Vagina (tissue), 2 donors: ENCODE data around the gene FLT1. TPM values are rescaled to one million over a fixed set of nuclear protein-coding genes. Genes with fewer than 3 reads are reported as not detected.

ENCODE experiments used
- DNase-seq, 2 donors: peaks; one replicate each; pipeline ENCODE4 v3.0.0-alpha.2; 2017; ENCODE audit errors: extremely low spot score in 2 of 2
- H3K27ac ChIP-seq: fragments of 200-600 bp; sonication (generic); one replicate; pipeline ENCODE4 v1.5.1; 2019
- H3K27me3 ChIP-seq: fragments of 200-600 bp; sonication (generic); one replicate; pipeline ENCODE4 v1.5.1; 2019
- H3K36me3 ChIP-seq, 2 donors: fragments of 200-600 bp; sonication (generic); one replicate each; pipeline ENCODE4 v1.5.1; 2017 to 2019
- H3K4me1 ChIP-seq: fragments of 200-600 bp; sonication (generic); one replicate; pipeline ENCODE4 v1.5.1; 2019
- H3K4me3 ChIP-seq, 2 donors: fragments of 200-600 bp; sonication (generic); 1 replicate in 1 of 2; 2 replicates in 1 of 2; pipeline ENCODE4 v1.5.1; 2016 to 2019
- H3K9me3 ChIP-seq: fragments of 200-600 bp; sonication (generic); one replicate; pipeline ENCODE4 v1.5.1; 2019
- POLR2A ChIP-seq, 2 donors: fragments of 450-650 bp; IDR thresholded peaks; one replicate each; pipeline ENCODE4 v1.6.1; 2017; ENCODE audit warnings: antibody characterized with exemption in 2 of 2, mild to moderate bottlenecking in 2 of 2, moderate library complexity in 2 of 2
- POLR2AphosphoS5 ChIP-seq, 2 donors: sonication (generic); formaldehyde crosslinking; IDR thresholded peaks; one replicate each; pipeline ENCODE4 v1.9.0; 2017; ENCODE audit warnings: antibody characterized with exemption in 2 of 2, mild to moderate bottlenecking in 2 of 2, low read depth in 1 of 2; ENCODE audit not compliant: insufficient read depth in 1 of 2
- intact Hi-C: fragments of 100-400 bp; cut with DNase I; formaldehyde crosslinking; loops from one replicate; pipeline ENCODE4 v1.15.1; 2023
- total RNA-seq: library from RNA; depleted of rRNA; stranded (reverse); fragments of >200 nt; gene quantifications from one replicate; pipeline ENCODE4 v1.2.3, GENCODE V29; 2016
- TF ChIP-seq, protein P1 (sequence below), 3 experiments: fragments of 450-650 bp in 2 of 3; fragments of 200-600 bp in 1 of 3; sonication (generic) in 1 of 3; IDR thresholded peaks; one replicate each; pipeline ENCODE4 v1.5.1; 2017 to 2019; ENCODE audit warnings: antibody characterized with exemption in 3 of 3, mild to moderate bottlenecking in 2 of 3, moderate library complexity in 2 of 3

Gene FLT1
- total RNA-seq, 1 donor from 2014 or later = 18.9 TPM

GRCh38 chr13:28429685-28430290 lies 65.1 kb downstream of the FLT1 start:
- H3K27ac ChIP-seq = no peak overlapping the region
- TF ChIP-seq, protein P1, sequence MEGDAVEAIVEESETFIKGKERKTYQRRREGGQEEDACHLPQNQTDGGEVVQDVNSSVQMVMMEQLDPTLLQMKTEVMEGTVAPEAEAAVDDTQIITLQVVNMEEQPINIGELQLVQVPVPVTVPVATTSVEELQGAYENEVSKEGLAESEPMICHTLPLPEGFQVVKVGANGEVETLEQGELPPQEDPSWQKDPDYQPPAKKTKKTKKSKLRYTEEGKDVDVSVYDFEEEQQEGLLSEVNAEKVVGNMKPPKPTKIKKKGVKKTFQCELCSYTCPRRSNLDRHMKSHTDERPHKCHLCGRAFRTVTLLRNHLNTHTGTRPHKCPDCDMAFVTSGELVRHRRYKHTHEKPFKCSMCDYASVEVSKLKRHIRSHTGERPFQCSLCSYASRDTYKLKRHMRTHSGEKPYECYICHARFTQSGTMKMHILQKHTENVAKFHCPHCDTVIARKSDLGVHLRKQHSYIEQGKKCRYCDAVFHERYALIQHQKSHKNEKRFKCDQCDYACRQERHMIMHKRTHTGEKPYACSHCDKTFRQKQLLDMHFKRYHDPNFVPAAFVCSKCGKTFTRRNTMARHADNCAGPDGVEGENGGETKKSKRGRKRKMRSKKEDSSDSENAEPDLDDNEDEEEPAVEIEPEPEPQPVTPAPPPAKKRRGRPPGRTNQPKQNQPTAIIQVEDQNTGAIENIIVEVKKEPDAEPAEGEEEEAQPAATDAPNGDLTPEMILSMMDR (IDR thresholded peaks at IDR 0.05) = no peak
- no peak for TF ChIP-seq POLR2A (IDR thresholded peaks at IDR 0.05)
- no peak for TF ChIP-seq POLR2AphosphoS5 (IDR thresholded peaks at IDR 0.05; ENCODE audit: insufficient read depth in 1 of 2, low read depth in 1 of 2)
- DNase-seq = no peak
- H3K4me1 ChIP-seq = no peaks in the 10 kb centered on the region
- no peaks in the 10 kb centered on the region for H3K9me3 ChIP-seq
- H3K4me3 ChIP-seq = no peak overlapping the region
- intact Hi-C loops = no loop called here
- no peaks in the 10 kb centered on the region for H3K27me3 ChIP-seq
- no peaks in the 10 kb centered on the region for H3K36me3 ChIP-seq

GRCh38 chr13:28429096-28429495 lies 65.8 kb downstream of the FLT1 start:
- TF ChIP-seq, protein P1 (IDR thresholded peaks at IDR 0.05) = no peak
- TF ChIP-seq POLR2A (IDR thresholded peaks at IDR 0.05) = no peak
- TF ChIP-seq POLR2AphosphoS5 (IDR thresholded peaks at IDR 0.05; ENCODE audit: insufficient read depth in 1 of 2, low read depth in 1 of 2) = no peak
- intact Hi-C loops = no loop called here
- no peaks in the 10 kb centered on the region for H3K27me3 ChIP-seq
- no peak for DNase-seq
- no peaks in the 10 kb centered on the region for H3K4me1 ChIP-seq
- no peak overlapping the region for H3K27ac ChIP-seq
- no peak overlapping the region for H3K4me3 ChIP-seq
- H3K9me3 ChIP-seq = no peaks in the 10 kb centered on the region
- H3K36me3 ChIP-seq = no peaks in the 10 kb centered on the region

DNA sequence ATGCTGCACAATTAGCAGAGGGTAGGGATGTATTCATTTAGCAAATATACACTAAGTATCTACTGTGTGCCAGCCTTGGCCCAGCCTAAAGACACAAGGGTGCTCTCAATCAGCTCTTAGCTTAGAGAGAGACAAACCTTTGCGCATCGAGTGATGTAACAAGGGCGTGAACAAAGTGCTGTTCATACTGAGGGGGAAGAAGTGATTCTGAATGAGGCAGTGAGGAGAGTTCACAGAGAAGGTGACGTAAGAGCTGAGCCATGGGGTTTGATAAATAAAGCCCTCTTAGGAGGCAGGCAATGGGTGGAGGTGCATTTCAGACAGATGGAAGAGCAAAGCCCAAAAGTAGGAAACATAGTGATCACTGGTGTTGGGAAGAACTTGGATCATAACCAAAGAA lies 68.5 kb downstream of the FLT1 start:
- Histone ChIP-seq H3K4me3 (no peak overlapping the region), H3K27me3 (no peaks in the 10 kb centered on the region), H3K9me3 (no peaks in the 10 kb centered on the region), H3K4me1 (no peaks in the 10 kb centered on the region), H3K36me3 (no peaks in the 10 kb centered on the region), H3K27ac (no peak overlapping the region)
- no peak for DNase-seq
- TF ChIP-seq POLR2AphosphoS5 (IDR thresholded peaks at IDR 0.05; ENCODE audit: insufficient read depth in 1 of 2, low read depth in 1 of 2) (no peak), POLR2A (IDR thresholded peaks at IDR 0.05) (no peak)
- TF ChIP-seq, protein P1 (IDR thresholded peaks at IDR 0.05) = no peak
- intact Hi-C loops = no loop called here

DNA sequence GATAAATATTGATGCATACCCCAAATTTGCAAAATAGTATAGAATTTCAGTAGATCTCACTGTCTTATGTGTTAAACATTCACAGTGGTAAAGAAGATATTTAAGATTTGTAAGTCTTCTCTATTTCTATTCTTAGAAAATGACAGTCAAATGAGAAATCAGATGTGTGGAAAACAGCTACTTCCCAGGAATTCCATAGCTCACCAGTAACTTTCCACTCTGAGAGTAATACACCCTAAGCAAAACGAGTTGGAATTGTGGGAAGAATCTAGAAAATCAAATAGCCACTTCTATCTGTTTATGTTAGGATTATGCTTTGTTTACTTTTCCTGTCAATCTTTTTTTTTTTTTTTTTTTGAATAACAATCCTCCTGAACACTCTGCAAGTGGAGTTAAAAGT lies 69.1 kb downstream of the FLT1 start:
- intact Hi-C loops = no loop called here

DNA sequence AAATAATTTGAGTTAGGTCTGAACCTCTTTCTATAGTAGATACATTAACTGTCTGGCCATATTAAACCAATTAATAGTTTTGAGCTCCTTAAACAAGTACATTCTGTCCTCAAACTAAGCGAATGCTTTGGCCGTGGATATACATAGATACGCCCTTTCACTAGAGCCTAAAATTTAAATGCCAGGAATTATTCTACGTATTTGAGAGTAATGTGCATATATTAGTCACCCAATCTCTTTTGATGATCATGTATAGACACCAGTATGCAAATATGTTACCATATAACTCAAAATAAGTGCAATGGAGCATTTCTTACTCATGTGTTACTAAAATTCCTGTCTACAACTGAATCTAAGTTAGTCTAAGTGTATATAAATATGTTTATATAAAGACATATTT lies 70.4 kb downstream of the FLT1 start:
- Histone ChIP-seq H3K4me1 (no peaks in the 10 kb centered on the region), H3K27me3 (no peaks in the 10 kb centered on the region), H3K36me3 (no peaks in the 10 kb centered on the region), H3K9me3 (no peaks in the 10 kb centered on the region), H3K27ac (no peak overlapping the region), H3K4me3 (no peak overlapping the region)
- TF ChIP-seq, protein P1 (IDR thresholded peaks at IDR 0.05) = no peak
- TF ChIP-seq POLR2A (IDR thresholded peaks at IDR 0.05) (no peak), POLR2AphosphoS5 (IDR thresholded peaks at IDR 0.05; ENCODE audit: insufficient read depth in 1 of 2, low read depth in 1 of 2) (no peak)
- DNase-seq = no peak
- intact Hi-C loops = no loop called here

More for the DNA sequence above, 69.1 kb downstream of the FLT1 start:
- Histone ChIP-seq H3K27me3 (no peaks in the 10 kb centered on the region), H3K36me3 (no peaks in the 10 kb centered on the region), H3K9me3 (no peaks in the 10 kb centered on the region), H3K4me3 (no peak overlapping the region), H3K27ac (no peak overlapping the region), H3K4me1 (no peaks in the 10 kb centered on the region)
- TF ChIP-seq POLR2A (IDR thresholded peaks at IDR 0.05) = no peak
- TF ChIP-seq, protein P1 (IDR thresholded peaks at IDR 0.05) = no peak
- no peak for TF ChIP-seq POLR2AphosphoS5 (IDR thresholded peaks at IDR 0.05; ENCODE audit: insufficient read depth in 1 of 2, low read depth in 1 of 2)
- DNase-seq = no peak
